SK-N-MC (cell line): ENCODE measurements around the gene BRD1.

Experiments used
- DNase-seq: peaks from one replicate; pipeline ENCODE4 v3.0.0-alpha.2; 2011; ENCODE audit warnings: low read depth, low spot score
- H3K27ac ChIP-seq: fragments of 200-600 bp; sonication (generic); 2 replicates; pipeline ENCODE4 v1.5.1; 2016; ENCODE audit warnings: mixed run types
- H3K36me3 ChIP-seq: fragments of 200-600 bp; sonication (generic); 2 replicates; pipeline ENCODE4 v1.6.1; 2017; ENCODE audit warnings: antibody characterized with exemption, low read length, mixed read lengths; ENCODE audit not compliant: insufficient read depth
- H3K4me3 ChIP-seq: fragments of 200-600 bp; sonication (generic); 2 replicates; pipeline ENCODE4 v1.5.1; 2016
- H3K9ac ChIP-seq: fragments of 200-600 bp; sonication (generic); 2 replicates; pipeline ENCODE4 v1.8.0; 2017; ENCODE audit warnings: mixed run types, mixed read lengths; ENCODE audit not compliant: insufficient read length
- H3K9me3 ChIP-seq: fragments of 200-600 bp; sonication (generic); 2 replicates; pipeline ENCODE4 v1.6.1; 2017; ENCODE audit warnings: low read depth, mild to moderate bottlenecking, antibody characterized with exemption, low read length, moderate library complexity, mixed read lengths
- EZH2 ChIP-seq: fragments of 200-600 bp; sonication (generic); IDR thresholded peaks from one replicate; pipeline ENCODE4 v1.6.1; 2017; ENCODE audit warnings: antibody characterized with exemption
- FOXP2 ChIP-seq: optimal IDR thresholded peaks from 2 replicates; pipeline ENCODE3; 2011; ENCODE audit warnings: mild to moderate bottlenecking, moderate library complexity; ENCODE audit not compliant: insufficient read depth; ENCODE audit errors: extremely low read length, control extremely low read depth
- POLR2AphosphoS5 ChIP-seq: IDR thresholded peaks from 2 replicates; pipeline ENCODE4 v1.6.1; 2012; ENCODE audit warnings: mild to moderate bottlenecking, low read depth, low read length, borderline replicate concordance

BRD1 gene

DNA sequence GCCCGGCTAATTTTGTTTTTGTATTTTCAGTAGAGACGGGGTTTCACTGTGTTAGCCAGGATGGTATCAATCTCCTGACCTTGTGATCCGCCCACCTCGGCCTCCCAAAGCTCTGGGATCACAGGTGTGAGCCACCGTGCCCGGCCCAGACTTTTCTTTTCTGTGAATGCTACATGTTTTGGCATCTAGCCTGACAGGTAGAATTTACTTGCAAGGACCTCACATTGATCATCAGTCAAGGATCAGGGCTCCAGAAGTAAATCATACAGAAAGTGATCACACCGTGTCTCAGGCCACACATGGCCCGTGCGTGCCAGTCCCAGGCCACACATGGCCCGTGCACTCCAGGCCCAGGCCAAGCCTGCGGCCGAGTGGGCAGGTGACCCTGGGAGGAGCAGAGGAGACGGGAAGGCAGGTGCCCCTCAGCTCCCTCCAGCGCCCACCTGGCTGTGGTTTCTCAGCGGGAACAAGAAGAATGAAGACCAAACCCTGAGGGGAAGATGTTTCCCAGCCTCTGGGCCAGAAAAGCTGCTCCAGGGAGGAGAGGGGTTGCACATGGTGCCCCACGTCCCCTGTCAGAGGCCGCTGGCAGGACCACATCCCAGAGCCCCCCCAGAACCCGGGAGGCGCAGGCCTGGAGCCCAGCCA lies 76.2 kb downstream of the BRD1 start:
- Histone ChIP-seq H3K27ac (no peak overlapping the region), H3K36me3 (no peaks in the 10 kb centered on the region), H3K9me3 (no peaks in the 10 kb centered on the region), H3K4me3 (no peak overlapping the region), H3K9ac (no peak overlapping the region)
- no peak for TF ChIP-seq FOXP2
- TF ChIP-seq POLR2AphosphoS5 = no peak
- no peak for TF ChIP-seq EZH2
- DNase-seq = no peak

DNA sequence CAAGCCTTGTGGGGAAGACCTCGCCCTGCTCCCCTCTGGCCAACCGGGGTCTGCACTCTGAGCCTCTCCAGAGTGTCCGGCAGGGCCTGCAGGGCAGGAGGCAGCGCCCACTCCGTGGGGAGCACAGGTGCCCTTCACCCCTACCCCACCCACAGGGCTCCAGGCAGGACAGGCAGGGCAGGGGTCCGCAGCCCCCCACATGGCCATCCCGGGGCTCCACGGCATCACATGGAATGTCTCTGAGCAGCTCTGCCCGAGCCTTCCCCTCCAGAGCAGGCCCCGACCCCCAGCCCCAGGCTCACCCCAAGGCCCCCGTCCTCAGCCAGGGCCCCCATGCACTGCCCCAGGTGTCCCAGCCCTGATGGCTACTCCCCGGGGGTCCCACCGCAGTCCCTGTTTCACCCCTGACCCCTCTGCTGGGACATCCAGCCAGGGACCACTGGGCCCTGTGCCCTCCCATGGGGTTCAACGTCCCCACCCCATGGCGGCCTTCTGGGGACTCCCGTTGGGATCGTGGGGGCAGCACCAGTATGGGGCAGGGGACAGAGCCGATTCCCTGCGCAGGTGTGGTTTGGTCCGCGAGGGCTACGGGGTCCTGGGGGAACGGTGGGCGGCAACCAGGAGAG lies 77.7 kb downstream of the BRD1 start:
- no peak for DNase-seq
- no peak for TF ChIP-seq POLR2AphosphoS5
- no peak for TF ChIP-seq FOXP2
- TF ChIP-seq EZH2 = no peak
- no peaks in the 10 kb centered on the region for H3K36me3 ChIP-seq
- no peak overlapping the region for H3K9ac ChIP-seq
- H3K4me3 ChIP-seq = no peak overlapping the region
- no peak overlapping the region for H3K27ac ChIP-seq
- 0 out of 2 replicates have a peak, but pooled peaks cover under 1% of the 10 kb centered on the region for H3K9me3 ChIP-seq

DNA sequence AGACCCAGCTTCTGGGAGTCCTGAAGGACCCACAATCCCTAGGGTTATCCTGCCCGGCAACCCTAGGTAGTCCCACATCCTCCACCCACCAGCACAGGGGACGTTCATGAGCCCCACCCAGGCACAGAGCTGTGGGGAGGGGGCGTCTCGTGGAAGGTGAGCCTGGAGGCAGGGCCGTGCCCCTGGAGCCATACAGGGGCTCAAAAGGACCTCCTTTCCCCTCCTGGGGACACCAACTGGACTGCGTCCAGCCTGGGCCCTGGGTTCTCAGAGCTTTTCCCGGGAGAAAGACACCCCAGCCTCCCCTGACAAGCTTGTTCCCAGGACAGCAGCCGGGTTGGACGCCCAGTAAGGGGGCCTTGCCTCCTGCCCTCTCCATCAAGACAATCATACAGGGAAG lies 78.4 kb downstream of the BRD1 start:
- TF ChIP-seq FOXP2 (no peak), POLR2AphosphoS5 (no peak), EZH2 (no peak)
- H3K9ac ChIP-seq = no peak overlapping the region
- no peak overlapping the region for H3K27ac ChIP-seq
- H3K9me3 ChIP-seq = 0 out of 2 replicates have a peak, but pooled peaks cover 4% of the 10 kb centered on the region
- H3K36me3 ChIP-seq = no peaks in the 10 kb centered on the region
- DNase-seq = no peak
- no peak overlapping the region for H3K4me3 ChIP-seq

DNA sequence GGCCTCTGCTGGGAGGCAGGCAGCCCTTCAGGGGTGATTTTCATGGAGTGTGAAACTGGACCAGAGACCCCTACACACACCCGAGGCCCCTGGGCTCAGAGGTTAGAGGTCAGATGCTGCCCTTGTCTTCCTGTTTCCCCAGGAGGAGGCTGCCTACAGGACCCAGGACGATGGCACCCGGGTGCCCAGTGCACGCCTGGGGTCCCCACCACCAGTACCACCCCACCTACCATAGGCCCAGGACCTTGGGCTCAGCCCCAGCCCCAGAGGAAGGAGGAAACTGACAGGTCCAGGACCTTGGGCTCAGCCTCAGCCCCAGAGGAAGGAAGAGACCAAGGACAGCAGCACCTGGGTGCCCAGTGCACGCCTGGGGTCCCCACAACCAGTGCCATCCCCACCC lies 79.2 kb downstream of the BRD1 start:
- TF ChIP-seq FOXP2 = no peak
- no peak for TF ChIP-seq EZH2
- TF ChIP-seq POLR2AphosphoS5 = no peak
- H3K4me3 ChIP-seq = no peak overlapping the region
- 0 out of 2 replicates have a peak, but pooled peaks cover 4% of the 10 kb centered on the region for H3K9me3 ChIP-seq
- H3K36me3 ChIP-seq = no peaks in the 10 kb centered on the region
- DNase-seq = no peak
- no peak overlapping the region for H3K9ac ChIP-seq
- H3K27ac ChIP-seq = no peak overlapping the region

DNA sequence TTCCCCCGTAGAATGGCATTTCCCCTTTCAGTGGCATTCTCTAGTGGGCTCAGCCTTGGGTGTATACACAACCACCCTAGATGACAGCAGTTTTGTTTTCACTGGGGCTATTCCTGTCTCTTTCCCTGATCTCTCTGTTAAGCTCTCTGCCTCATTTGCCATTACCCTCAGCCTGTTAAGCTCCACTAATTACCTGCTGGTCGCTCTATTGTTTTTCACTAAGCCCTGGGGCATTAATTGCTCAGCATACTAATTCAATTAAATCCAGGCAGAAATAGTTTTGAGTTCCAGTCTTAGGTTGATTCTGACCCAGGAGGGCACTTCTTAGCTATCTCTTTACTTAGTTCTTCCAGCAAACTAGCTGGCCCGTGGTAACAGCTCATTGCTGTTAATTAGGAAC lies 80.0 kb downstream of the BRD1 start:
- TF ChIP-seq EZH2 (no peak), POLR2AphosphoS5 (no peak), FOXP2 (no peak)
- no peak overlapping the region for H3K27ac ChIP-seq
- H3K36me3 ChIP-seq = no peaks in the 10 kb centered on the region
- DNase-seq = no peak
- H3K9me3 ChIP-seq = 0 out of 2 replicates have a peak, but pooled peaks cover 4% of the 10 kb centered on the region
- H3K9ac ChIP-seq = no peak overlapping the region
- H3K4me3 ChIP-seq = no peak overlapping the region

DNA sequence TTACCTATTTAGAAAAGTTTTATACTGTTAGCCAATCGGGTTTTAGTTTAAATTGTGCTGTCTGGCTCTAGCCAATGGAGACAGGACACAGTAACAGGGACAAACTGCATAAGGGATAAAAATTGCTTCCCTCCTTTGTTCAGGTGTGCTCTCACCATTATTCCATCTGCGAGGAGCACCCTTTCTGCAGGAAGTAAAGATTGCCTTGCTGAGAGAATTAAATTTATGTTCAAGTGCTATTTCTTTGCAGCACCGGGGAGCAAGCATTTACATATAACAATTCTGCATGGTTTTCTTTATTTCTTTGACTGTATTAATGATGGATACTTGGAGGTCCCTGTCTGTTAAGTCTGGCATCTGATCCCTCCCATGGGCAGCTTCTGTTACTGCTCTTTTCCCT lies 80.5 kb downstream of the BRD1 start:
- TF ChIP-seq EZH2 (no peak), POLR2AphosphoS5 (no peak), FOXP2 (no peak)
- no peak for DNase-seq
- Histone ChIP-seq H3K27ac (no peak overlapping the region), H3K4me3 (no peak overlapping the region), H3K9ac (no peak overlapping the region), H3K9me3 (0 out of 2 replicates have a peak, but pooled peaks cover 4% of the 10 kb centered on the region), H3K36me3 (no peaks in the 10 kb centered on the region)

DNA sequence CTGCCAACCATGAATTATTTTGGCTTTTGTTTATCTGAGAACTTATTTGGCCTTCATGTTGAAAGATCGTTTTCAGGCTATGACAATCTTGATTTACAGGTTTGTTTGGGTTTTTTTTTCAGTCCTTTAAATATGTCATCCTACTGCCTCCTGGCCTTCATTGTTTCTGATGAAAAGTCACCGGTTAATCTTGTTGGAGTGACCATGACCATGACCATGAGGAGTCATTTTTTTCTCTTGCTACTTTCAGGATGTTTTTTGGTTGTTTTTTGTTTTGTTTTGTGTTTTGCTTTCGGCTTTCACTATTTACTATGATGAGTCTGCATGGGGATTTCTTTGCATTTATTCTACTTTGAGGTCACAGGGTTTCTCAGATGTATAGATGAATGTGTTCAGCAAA lies 81.6 kb downstream of the BRD1 start:
- H3K9me3 ChIP-seq = 0 out of 2 replicates have a peak, but pooled peaks cover 4% of the 10 kb centered on the region
- H3K4me3 ChIP-seq = no peak overlapping the region
- H3K36me3 ChIP-seq = no peaks in the 10 kb centered on the region
- no peak for DNase-seq
- no peak overlapping the region for H3K9ac ChIP-seq
- H3K27ac ChIP-seq = no peak overlapping the region
- TF ChIP-seq EZH2 = no peak
- no peak for TF ChIP-seq FOXP2
- no peak for TF ChIP-seq POLR2AphosphoS5

DNA sequence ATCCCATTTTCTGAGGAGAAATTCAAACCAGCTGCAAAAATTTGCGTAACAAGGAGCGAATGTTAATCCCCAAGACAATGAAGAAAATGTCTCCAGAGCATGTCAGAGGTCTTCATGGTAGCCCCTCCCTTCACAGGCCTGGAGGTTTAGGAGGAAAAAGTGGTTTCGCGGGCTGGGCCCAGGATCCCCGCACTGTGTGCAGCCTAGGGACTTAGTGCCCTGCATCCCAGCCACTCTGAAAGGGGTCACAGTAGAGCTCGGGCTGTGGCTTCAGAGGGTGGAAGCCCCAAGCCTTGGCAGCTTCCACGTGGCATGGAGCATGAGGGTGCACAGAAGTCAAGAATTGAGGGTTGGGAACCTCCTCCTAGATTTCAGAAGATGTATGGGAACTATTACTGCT lies 87.4 kb downstream of the BRD1 start:
- Histone ChIP-seq H3K27ac (no peak overlapping the region), H3K9me3 (0 out of 2 replicates have a peak, but pooled peaks cover 4% of the 10 kb centered on the region), H3K4me3 (no peak overlapping the region), H3K36me3 (no peaks in the 10 kb centered on the region), H3K9ac (no peak overlapping the region)
- no peak for TF ChIP-seq FOXP2
- TF ChIP-seq POLR2AphosphoS5 = no peak
- no peak for TF ChIP-seq EZH2
- no peak for DNase-seq
